ENCODE data around the gene RAP1GAP2.
"Not testable (repeated sequence)": the region's sequence is repeated elsewhere in the genome, so short reads cannot be mapped to it uniquely, and the experiment has no call there.

The RAP1GAP2 gene

GRCh38 chr17:3030852-3031470, 234.7 kb downstream of the RAP1GAP2 start:
- not testable (repeated sequence) for DNase-seq

DNA sequence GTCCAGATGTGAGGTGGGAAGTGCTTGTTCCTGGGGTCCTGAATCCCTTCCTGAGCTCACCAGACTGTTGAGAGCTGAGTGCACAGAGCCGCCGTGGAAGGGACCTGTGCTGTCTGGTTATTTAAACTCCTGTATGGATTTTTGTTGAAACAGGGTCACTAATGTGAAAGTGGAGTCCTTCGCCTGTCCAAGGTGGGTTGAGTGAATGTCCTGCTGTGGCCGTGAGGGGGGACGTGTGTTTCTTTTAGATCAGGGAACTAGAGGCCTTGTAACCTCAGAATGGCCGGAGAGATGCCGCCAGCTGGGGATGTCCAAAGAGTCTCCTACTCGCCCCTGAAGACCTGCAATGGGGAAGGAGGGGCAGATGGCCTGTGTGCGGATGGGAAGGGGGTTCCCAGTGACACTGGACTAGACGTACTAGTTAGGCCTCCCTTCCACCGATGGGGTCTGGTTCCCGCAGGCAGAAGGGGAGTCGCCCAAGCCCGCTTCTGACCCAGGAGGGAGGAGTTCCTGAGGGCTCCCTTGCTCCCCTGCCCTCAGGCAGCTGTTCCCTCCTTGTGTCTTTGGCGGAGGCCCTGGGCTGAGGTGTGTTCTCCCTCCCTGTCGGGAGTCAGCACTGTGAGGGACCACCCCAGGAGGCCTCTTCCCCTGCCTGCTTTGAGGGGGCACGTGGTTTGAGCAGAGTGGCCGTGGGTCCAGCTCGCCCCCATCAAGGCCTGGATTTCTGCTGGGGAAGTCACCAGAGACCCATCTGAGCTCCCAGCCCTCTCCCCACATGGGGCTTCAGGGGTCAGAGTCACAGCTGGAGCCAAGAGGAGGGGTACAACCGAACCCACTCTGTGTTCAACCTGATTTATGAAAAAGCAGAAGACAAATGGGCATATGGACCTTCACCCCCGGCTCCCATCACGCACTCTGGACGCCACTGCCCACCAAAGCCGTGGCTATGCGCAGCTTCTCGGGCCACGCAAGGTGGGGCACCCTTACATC, 236.3 kb downstream of the RAP1GAP2 start:
- no peak for DNase-seq

DNA sequence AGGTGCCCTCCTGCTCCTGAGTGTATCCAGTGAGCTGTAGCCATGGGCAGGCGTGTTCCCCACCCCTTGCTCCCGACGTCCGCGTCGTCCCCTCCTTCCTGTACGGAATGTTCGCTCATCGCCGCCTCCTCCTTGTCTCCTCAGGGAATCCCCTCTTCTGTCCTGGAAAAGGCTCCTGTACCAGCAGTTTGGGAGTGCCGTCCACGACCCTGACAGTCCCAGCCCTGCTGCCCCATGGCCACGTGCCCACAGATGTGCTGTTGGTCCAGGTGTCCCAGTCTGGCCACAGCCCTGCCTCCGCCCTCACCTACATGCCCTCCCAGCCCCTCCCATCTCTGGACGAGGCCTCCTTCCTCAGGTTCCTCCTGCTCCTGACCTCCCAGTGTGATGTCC, 237.0 kb downstream of the RAP1GAP2 start:
- no peak for DNase-seq

DNA sequence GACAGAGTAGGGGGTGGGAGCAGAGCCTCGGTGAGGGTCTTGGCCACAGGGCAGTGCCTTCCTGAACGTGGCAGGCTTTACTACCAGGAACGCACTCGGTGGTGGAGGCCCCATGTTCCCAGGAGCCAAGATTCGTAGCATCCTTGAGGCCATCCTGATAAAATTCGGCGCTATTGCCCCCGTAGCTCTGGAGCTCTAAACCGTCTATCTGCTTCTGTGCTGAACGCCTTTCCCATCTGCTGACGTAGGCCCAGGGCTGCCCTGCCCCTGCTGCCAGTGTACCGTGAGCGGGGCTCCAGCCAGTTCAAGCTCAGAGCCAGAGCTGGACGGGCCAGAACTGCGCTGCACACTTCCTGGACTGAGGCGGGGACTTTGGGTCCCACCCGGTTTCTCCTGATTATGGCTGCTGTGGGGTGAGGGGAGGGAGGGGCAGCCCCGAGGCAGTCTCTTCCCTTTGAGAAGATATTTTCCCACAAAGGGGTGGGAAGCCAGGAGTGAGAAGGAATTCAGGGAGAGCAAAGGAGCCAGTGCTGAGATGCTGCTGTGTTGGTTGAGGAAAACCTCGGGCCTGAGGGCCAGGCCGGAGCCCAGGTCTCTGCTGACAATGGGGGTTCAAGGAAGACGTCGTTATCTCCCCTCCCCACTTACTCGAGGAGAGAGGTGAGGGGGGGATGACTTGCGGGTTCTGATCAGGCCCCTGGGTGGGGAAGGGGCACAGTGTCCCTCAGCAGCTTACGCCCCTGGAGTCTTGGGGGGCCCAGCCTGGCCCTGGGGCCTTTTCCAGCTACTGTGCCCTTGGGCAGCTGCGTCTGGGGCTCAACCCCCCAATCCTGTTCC, 237.7 kb downstream of the RAP1GAP2 start:
- DNase-seq, result no peak

GRCh38 chr17:3034578-3034920, 238.3 kb downstream of the RAP1GAP2 start:
- DNase-seq, result peak; percentile 0

DNA sequence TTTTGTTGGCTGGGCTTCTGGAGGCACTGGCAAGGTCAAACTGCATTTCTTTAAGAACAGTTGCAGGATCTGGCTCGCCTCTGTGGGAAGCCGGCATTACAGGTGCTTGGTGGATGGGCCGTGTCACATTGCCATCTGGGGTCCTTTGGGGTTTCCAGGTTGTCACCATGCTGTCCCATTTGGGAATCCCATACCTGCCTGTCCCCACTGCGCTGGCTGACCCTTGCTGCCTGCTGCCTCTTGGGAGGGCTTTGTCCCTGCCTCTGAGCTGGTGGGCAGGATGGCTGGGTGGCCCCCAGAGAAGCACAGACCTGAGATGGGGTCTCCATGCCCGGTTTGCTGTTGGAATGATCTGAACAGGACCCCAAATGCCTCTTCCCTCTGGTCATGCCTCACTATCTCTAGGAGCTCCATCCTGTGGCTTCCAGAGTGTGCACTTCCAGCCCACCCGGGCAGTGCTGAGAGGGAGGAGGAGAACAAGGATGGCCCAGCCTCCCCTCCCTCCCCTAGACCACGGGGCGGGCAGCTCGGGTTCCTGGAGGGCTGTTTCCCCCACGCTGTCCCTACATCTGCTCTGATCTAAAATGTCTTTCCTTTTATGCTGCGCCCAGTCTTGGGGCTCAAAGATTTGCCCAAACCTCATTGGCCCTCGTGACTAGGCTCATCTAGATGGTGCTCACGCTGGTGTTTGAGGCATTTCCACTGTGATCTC, 239.2 kb downstream of the RAP1GAP2 start:
- DNase-seq, result peak; percentile 2

GRCh38 chr17:3035968-3036280, 239.7 kb downstream of the RAP1GAP2 start:
- DNase-seq, result no peak

- DNase-seq, result peak; percentile 0
These were observed 240.6 kb downstream of the RAP1GAP2 start for GRCh38 chr17:3036800-3037199.

- DNase-seq, result peak; percentile 1
These were observed 241.0 kb downstream of the RAP1GAP2 start for GRCh38 chr17:3037259-3037658.

GRCh38 chr17:3038941-3039340, 242.7 kb downstream of the RAP1GAP2 start:
- DNase-seq, result peak; percentile 0

DNA sequence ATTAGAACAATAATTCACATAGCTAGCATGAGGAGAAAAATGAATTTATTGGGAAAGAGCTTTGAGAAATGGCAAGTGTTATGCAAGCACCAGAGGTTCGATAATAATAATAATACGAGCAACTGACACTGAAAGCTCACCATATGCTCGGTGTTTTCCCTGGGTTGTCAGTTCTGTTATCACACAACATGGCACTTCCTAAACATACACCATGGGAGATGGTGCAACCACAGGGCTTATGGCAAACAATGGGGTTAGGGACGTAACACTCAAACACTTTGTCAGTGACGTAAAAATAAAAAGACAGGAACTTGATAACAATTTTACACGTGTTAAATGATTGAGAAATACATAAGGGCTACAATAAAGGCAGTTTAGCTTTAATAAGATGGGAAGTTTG, 243.5 kb downstream of the RAP1GAP2 start:
- no peak for DNase-seq

DNA sequence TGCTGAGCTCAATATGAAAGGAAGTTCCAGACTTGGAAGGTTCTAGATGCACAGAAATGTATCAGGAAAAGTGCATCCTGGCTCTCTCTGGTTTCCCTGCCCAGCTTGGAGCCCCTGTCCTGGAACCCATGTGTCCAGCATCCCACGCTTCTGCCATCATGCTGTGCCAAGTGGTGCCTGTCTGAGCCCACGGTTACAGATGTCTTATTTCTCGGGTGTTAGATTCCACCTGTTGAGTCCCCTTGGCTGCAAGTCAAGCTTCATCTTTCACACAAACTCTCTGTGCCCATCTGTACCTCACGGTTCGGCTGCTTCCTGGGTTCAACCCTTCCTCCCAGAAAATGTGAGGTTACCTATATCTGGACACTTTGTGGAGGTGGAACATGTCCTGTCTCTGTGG, 244.6 kb downstream of the RAP1GAP2 start:
- DNase-seq, result no peak

DNA sequence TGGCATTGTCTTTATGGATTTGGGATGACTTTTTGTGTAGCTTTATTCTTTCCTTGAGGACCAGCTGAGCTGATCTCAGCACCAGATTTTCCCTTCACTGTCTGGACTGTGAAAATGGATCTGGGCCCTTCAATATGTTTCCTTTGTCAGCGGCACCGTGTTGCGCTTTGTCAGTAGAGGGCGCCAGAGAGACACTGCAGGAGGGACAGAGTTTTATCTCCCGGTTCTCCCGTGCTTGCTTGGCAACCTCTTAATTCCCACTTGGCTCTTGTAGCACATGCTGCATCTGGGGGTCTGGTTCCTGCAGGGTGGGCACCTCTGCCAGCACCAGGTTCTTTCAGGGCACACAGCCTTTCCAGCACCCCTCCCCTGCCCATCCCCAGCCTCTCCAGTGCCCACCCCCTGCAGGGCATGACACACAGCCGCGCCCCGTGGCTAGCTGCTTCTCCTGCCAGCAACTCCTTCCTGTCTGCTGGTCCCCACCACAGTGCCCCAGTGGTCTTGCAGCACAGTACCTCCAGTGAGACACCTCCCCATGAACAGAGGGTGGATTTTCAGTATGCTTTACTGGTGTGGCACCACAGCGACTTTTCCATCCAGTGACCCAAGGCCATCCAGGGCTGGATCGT, 247.6 kb downstream of the RAP1GAP2 start:
- no peak for DNase-seq

- no peak for DNase-seq
These were observed 250.5 kb downstream of the RAP1GAP2 start for GRCh38 chr17:3046753-3047152.

DNA sequence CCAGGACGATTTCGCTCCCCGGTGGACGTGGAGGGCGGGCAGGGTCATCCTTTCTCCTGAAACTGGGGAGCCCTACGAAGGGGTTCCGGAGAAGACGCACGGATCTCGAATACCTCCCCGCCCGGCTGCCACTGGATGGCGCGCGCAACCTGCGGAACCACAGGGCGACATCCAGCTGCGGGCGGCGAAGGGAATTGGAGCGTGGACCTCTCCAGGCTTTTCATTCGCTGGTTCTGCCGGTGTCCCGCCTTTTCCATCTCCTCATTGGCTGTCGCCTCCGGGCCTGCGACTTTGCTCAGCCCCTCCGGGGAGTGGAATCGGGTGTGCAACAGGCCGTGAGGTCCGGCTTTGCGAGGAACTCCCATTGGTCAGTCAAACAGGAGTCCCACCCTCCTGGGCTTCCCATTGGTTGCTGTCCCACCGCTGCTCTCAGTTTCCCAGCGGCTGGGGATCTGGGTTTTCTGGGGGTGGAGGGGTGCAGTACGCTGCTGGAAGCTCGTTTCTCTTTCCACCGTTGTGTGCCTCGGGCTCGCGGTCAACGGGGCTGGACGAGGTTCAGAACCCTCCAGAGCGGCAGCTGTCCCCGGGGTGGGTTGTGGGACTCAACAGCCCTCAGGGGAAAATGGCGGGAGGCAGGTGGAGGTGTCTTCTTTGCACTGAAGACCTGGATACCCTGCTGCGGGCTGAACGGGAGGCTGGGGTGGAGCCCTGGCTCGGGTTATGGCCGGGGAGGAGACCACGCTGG, 252.7 kb downstream of the RAP1GAP2 start:
- peak; percentile 97 for DNase-seq

DNA sequence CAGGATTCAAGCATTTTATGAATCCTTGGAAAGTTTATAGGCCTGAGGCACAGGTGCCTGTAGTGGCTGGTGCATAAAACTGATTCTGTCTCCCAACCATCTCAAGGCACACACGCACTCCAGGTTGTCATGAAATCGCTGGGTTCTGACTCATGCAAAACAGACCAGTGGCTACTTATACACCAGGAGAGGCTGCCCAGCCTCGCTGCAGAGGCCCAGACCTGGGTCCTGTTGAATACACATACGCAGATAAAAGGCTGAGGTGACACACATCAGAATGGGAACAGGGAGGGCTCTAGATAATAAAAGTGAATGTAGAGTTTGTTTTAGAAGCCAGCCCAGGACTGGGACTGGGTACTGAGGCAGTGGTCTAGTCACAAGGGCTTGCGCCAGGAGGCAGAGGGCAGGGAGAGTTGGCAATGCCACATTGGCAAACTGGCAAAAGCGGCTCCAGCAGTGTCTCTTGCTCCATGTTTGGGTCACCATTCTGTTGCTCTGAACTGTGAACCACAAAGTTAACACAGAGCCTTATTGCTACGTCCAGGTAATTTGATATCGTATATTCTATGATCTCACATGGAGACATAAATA, 253.6 kb downstream of the RAP1GAP2 start:
- no peak for DNase-seq

- DNase-seq, result not testable (repeated sequence)
These were observed 258.6 kb downstream of the RAP1GAP2 start for GRCh38 chr17:3054868-3055267.

GRCh38 chr17:3062824-3063377, 266.7 kb downstream of the RAP1GAP2 start:
- not testable (repeated sequence) for DNase-seq

GRCh38 chr17:3063507-3063906, 267.3 kb downstream of the RAP1GAP2 start, which contains the start of gene OR1D5:
OR1D5 (minus strand) TSS chr17:3063607; CDS start chr17:3063607, 0 bp downstream.
- DNase-seq, result not testable (repeated sequence)

- DNase-seq, result not testable (repeated sequence)
These were observed 269.0 kb downstream of the RAP1GAP2 start for GRCh38 chr17:3065192-3065591.

- not testable (repeated sequence) for DNase-seq
These were observed 277.6 kb downstream of the RAP1GAP2 start for GRCh38 chr17:3073850-3074249.

Measured in stimulated activated CD4-positive, alpha-beta T cell treated with anti-CD3 and anti-CD28 coated beads, Interleukin-4, amount 100 ng/mL, for 24 hours (primary cell).